Upper lobe of left lung (tissue), 4 donors: ENCODE results near the gene ENTHD1.

Experiments used
- CTCF ChIP-seq, 6 experiments: fragments of 450-650 bp in 4 of 6; fragments of 200-600 bp in 2 of 6; sonication (generic) in 2 of 6; IDR thresholded peaks; one replicate each; pipeline ENCODE4 v1.5.1; 2016 to 2019; ENCODE audit warnings: antibody characterized with exemption in 6 of 6
- POLR2A ChIP-seq, 4 donors: fragments of 450-650 bp; IDR thresholded peaks; one replicate each; pipeline ENCODE4 v1.5.1; 2016 to 2017; ENCODE audit warnings: antibody characterized with exemption in 4 of 4, mild to moderate bottlenecking in 2 of 4

- TF ChIP-seq POLR2A (IDR thresholded peaks at IDR 0.05) (no peak), CTCF (IDR thresholded peaks at IDR 0.05) (no peak)
Observed at GRCh38 chr22:39712081-39712480, 181.5 kb downstream of the ENTHD1 start.
